Stimulated activated CD8-positive, alpha-beta memory T cell treated with anti-CD3 and anti-CD28 coated beads, Interleukin-15, amount 100 ng/mL, for 4 hours (primary cell): ENCODE data around the gene ADO.

ENCODE experiments used
- DNase-seq, 2 donors: peaks; one replicate each; pipeline ENCODE4 v3.0.0-alpha.2; 2020; ENCODE audit warnings: low read depth in 2 of 2

The ADO gene

GRCh38 chr10:62792261-62792660 is 12.3 kb upstream of the ADO start:
- no peak for DNase-seq

DNA sequence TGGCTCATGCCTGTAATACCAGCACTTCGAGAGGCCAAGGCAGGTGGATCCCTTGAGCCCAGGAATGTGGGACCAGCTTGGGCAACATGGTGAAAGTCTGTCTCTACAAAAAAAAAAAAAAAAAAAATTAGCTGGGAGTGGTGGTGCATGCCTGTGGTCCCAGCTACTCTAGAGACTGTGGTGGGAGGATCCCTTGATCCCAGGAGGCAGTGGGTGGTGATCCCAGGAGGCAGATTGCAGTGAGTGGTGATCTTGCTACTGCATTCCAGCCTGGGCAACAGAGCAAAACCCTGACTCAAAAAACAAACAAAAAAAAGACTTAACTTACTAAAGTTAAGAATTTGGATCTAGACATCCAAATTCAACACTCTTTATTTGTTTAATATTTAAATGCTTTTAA is 10.2 kb upstream of the ADO start:
- no peak for DNase-seq

GRCh38 chr10:62795100-62795499 is 9.4 kb upstream of the ADO start:
- DNase-seq = no peak

GRCh38 chr10:62795762-62796161 is 8.8 kb upstream of the ADO start:
- no peak for DNase-seq

DNA sequence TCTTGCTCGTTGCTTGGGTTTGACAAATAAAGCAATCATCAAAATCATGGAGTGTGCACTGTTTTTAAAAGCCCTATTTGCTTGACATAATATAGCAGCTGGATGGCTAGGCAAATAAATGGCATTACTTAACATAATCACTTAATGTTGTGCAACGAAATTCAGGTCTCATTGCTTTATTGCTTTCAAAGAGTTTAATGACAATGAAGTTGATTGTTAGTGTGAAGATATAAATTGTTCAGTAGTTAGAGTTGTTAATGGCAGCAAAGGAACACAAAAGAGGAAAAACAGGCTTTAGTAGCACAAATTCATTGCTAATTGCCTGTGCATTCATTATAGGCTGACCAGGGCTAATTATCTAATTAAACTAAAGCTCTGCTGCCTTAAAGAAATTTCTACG is 7.6 kb upstream of the ADO start:
- no peak for DNase-seq

DNA sequence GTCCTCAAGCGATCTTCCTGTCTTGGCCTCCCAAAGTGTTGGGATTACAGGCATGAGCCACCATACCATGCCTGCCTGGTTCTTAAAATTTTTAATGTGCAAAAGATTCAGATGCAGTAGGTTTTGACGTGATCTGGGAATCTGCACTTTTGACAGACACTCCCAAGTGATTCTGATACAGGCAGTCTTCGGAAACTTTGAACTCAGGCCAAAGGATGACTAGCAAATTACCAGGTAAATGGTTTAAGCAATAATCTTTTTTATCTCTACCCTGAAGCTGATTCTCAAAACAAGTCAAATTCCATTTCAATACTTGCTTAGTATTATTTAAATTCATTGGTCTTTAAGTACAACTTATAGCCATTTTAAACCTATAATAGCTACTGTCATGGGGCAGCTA is 2.6 kb upstream of the ADO start:
- DNase-seq = no peak

DNA sequence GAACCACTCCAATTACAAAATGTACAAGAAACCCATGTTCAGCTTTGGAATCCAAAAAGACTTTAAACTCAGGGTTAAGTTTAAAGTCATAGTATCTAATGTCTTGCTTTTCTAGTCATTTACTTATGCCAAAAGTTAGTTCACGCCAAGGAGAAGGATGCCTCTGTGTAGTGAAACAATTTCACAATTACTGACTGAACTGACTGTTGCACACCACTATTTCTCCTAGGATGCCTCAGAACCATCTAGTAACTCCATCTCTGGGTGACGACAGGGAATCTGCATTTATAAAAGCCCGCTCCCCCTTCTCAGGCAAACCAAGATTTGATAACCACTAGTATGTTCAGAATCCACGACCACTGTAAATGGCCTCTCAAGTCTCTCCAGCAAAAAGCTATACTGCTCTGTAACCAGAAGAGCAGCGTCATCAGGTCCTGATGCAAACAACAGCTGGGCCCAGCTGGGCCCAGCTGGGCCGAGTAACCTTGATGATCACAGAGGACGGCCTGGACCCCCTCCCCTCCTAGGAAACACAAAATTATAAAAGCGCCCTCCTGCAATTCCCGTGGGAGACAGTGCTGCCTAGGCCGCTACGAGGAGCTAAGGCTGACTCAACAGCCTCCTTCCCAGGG is 680 bp upstream of the ADO start:
- DNase-seq = no peak

GRCh38 chr10:62805231-62806099 is 945 bp downstream of the ADO start:
- DNase-seq = no peak

DNA sequence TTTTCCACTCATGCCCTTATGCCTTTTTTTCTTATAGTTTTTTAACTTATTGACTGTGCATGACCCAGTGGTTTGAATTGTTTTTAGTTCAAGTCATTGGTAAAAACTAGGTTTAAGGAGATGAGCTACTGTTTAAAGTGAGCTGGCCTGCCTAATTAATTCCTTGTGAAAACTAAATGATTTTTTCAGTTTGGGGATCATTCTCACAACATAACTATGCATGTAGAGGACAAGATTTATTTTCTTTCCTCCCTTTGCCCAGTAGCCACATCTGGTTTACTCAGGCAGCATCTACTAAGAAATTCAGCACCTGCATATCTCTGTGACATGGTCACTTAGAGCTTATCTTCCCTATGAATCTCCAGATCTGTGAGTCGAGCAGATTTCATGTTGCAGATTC is 1.7 kb downstream of the ADO start:
- no peak for DNase-seq

DNA sequence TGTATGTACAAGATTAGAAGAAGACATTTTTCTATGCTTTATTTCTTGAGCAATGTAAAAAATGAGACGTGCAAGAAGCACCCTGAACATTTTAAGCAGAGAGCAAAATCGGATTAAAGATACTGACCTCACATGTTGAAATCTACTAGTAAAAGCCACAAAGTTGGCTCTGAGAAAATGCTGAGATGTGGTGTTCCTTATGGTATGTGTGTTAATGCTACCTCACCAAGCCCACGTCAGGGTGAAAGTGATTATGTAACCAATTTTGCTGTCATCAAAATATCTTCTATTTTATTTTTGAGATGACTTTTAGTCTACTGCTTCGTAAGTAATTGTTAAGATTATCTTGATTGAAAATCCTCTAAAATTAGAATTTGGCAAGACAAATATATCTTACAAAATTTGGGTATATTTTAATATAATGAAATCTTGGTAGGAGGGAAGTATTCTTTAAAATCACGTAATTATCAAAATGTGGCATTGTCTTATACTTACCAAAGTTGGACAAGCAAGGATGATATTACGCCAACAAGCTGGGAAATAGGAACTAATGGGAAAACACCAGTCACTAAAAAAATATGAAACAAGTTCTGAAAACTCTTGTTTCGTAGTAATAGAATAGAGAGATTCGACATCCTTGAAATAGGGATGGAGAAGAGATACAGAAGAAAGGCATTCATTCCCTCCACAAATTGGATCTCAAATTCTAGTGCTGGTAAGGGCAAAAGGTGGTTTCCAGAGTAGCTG is 5.8 kb downstream of the ADO start:
- DNase-seq = no peak

- DNase-seq = peak; percentile 45 to 49
Observed at GRCh38 chr10:62811159-62811875, 6.8 kb downstream of the ADO start.

- DNase-seq = no peak
Observed at GRCh38 chr10:62812672-62813439, 8.3 kb downstream of the ADO start.

DNA sequence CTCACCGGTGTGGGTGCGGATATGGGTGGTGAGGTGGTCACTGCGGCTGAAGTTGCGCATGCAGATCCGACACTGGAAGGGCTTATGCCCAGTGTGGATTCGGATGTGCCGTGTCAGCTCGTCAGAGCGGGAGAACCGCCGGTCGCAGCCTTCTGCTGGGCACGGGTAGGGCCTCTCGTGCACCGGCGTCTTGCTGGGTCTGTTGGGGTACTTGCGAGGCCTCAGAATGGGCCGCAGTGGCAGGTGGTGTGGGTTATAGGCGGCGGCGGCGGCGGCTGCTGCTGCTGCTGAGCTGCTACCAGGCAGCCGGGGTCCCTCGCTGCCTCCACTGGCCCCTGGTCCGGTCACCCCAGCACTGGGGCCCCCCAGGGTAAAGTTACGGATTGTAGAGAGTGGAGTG is 8.9 kb downstream of the ADO start:
- DNase-seq = no peak

- no peak for DNase-seq
Observed at GRCh38 chr10:62813981-62814380, 9.5 kb downstream of the ADO start.

DNA sequence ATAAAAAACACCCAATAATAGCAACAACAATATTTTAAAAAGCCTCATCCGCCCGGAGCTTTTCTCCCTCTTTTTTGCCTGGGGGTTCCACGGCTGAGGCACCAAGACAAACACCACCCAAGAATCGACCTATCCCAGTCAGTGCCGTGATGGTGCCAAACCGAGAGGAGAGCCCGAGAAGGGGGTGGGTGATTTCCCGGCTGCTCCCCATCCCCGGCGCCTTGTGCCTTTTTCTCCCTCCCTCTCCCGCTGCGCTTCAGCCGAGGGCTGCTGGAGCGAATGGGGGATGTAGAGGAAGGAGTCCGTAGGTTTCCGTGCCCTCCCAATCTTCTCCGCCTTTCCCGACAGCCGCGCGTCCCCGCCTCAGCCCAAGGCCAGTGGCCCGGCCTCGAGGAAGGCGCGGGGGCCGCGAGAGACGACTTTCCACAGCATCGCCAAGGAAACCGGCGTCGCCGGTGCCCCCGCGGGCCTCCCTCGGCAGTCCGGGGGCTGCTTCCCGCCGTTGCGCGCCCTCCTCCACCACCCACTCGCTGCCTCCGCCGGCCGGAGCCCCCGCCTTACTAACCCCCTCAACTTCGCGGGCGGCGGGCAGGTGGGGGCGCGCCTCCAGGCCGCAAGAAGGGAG is 10.3 kb downstream of the ADO start:
- peak in 1 of 2 donors; percentile 47 for DNase-seq

DNA sequence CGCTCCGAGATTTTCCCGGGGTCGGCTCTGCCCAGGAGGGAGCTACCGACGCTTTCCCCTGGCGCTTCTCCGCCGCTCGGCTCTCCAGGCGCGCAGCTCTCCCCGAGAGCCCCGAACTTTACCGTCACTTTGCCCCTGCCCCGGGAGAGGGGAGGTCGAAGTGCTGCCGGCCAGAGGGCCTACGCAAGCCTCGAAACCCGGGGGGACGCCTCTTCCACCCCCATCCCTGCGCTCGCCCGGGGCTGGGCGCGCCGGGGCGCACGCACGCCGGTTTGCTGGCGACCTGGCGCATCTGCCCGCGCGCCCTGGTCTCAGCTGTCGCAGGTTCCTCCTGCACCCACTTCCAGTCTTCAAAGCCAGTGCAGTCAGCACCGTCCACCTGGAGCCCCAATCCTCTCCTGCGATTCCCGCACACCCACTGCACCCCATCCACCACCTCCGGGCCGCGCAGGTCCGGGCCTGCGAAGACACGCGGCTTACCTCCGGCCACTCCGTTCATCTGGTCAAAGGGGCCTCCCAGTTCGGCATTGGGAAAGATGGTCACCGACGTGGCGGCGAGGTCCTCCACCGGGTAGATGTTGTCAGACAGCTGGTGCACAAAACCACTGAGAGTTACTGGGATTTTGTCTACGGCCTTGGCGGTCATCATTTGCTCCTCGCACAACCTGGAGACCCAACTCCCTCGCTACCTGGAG is 11.0 kb downstream of the ADO start:
- DNase-seq = peak in 1 of 2 donors; percentile 12

- DNase-seq = no peak
Observed at GRCh38 chr10:62816076-62816330, 11.5 kb downstream of the ADO start.

DNA sequence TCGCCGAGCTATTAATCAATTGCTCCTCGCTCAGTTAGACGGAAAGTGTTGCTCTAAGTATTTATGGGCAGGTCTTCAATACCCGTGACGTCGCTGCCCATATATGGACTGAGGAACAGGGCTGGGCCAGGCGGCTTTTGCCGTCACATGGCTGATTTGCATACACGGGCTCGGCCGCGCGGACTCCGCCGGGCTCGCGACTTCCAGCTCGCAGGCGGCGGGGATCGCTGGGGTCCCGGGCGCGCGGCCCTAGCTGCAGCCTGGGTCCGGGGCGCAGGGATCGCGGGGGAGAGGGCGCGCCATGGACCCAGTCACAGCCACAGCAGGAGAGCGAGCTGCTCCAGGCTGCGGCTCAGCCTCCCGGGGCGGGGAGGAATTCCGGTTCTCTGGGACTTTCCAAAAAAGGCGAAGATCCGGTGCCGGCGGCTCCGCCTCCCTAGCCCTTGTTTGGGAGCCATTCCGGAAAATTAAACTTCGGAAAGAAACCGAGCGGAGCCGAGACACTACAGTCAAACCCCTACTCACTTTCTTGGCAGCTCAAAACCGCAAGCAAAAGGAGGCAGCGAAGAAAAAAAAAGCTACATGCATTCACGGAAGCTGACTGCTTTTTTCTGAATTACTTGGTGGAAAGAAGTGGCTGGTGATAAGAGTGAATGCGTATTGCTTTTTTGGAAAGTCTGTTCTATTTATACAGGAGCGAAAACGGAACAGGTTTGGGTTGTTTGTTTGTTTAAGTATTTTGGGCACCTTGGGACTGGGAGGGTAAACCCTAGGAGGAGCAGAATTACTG is 12.0 kb downstream of the ADO start, which contains the start of gene EGR2:
Gene EGR2 (minus strand): TSS at position 36 of the 790 bp plus-strand sequence. CDS start 337 bp downstream, outside the sequence.
- peak; percentile 88 to 93 for DNase-seq

GRCh38 chr10:62817121-62817765 is 12.7 kb downstream of the ADO start:
- DNase-seq = peak; percentile 50 to 60
